Bronchial epithelial cell (primary cell): ENCODE measurements around the gene FBN3. TPM values are rescaled to one million over a fixed set of nuclear protein-coding genes. Genes with fewer than 3 reads are reported as not detected.

Experiments used
- DNase-seq: peaks from one replicate; pipeline ENCODE4 v3.0.0-alpha.2; 2010; ENCODE audit warnings: low read depth
- FAIRE-seq: peaks from 2 replicates; lab custom pipeline; 2011; peaks lifted over from hg19 to GRCh38; lab: Jason Lieb, UNC
- H3K27me3 ChIP-seq: 2 replicates; pipeline ENCODE4 v1.5.1; 2011; ENCODE audit warnings: low read length; ENCODE audit not compliant: control insufficient read depth, insufficient read depth
- H3K36me3 ChIP-seq: 2 replicates; pipeline ENCODE4 v1.5.1; 2011; ENCODE audit warnings: low read length; ENCODE audit not compliant: control insufficient read depth, insufficient read depth
- H3K4me3 ChIP-seq: 2 replicates; pipeline ENCODE4 v1.5.1; 2011; ENCODE audit warnings: mild to moderate bottlenecking, low read depth, low read length, control low read depth
- CTCF ChIP-seq: IDR thresholded peaks from 2 replicates; pipeline ENCODE4 v1.5.1; 2011; ENCODE audit warnings: mild to moderate bottlenecking, moderate library complexity, low read length, control low read depth, inconsistent platforms; ENCODE audit not compliant: insufficient read depth, severe bottlenecking
- total RNA-seq: library from RNA; depleted of rRNA; stranded (reverse); fragments of >200 nt; gene quantifications from 2 replicates; pipeline ENCODE4 v1.2.1, GENCODE V29; 2014

Gene FBN3
- total RNA-seq, 1 donor from 2014 or later: not detected

DNA sequence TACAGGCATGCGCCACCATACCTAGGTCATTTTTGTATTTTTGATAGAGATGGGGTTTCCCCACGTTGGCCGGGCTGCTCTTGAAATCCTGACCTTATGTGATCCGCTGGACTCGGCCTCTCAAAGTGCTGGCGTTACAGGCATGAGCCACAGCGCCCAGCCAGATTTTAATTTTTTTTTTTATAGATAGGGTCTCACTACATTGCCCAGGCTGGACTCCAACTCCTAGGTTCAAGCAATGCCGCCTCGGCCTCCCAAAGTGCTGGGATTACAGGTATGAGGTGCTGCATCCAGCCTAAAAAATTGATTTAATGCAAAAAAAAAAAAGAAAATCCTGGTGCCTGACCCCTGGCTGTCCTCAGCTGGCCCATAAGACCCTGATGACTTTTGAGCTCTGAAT, 34.9 kb upstream of the FBN3 start:
- Histone ChIP-seq H3K4me3 (no peak overlapping the region), H3K36me3 (no peaks in the 10 kb centered on the region), H3K27me3 (no peaks in the 10 kb centered on the region)
- DNase-seq (no peak), FAIRE-seq (no peak)
- no peak for TF ChIP-seq CTCF

DNA sequence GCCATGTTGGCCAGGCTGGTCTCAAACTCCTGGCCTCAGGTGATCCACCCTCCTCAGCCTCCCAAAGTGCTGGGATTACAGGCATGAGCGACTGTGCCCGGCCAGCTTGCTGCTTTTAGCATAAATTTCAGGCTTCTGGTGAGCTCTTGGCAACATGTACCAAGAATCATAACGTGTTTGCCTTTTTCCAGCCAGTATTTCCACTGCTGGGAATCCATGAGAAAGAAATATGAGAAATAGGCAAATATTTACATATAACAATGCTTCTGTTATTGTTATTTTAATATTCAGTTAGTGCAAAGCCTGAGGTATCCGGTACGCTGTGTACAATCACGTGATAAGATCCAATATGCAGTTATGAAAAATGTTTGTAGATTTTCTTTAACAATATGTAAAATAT, 30.6 kb upstream of the FBN3 start:
- DNase-seq (no peak), FAIRE-seq (no peak)
- Histone ChIP-seq H3K27me3 (no peaks in the 10 kb centered on the region), H3K4me3 (no peak overlapping the region), H3K36me3 (no peaks in the 10 kb centered on the region)
- no peak for TF ChIP-seq CTCF

DNA sequence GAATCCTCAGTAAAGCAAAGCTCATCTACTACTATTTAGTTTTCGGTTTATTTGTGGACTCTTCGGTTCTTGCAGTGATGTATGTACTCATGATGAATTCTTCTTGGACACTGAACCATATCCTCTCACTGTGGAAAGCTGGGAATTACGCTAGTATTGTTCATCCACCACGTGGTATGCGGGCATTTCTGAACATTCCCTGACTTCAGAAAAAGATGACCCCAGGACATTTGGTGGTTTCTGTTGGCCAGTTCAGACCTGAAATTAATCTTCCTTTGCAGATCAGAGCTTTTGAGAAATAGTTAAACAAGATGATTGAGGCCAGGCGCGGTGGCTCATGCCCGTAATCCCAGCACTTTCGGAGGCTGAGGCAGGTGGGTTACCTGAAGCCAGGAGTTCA, 25.3 kb upstream of the FBN3 start:
- FAIRE-seq (no peak), DNase-seq (peak; percentile 60)
- TF ChIP-seq CTCF: no peak
- Histone ChIP-seq H3K4me3 (no peak overlapping the region), H3K27me3 (no peaks in the 10 kb centered on the region), H3K36me3 (no peaks in the 10 kb centered on the region)

DNA sequence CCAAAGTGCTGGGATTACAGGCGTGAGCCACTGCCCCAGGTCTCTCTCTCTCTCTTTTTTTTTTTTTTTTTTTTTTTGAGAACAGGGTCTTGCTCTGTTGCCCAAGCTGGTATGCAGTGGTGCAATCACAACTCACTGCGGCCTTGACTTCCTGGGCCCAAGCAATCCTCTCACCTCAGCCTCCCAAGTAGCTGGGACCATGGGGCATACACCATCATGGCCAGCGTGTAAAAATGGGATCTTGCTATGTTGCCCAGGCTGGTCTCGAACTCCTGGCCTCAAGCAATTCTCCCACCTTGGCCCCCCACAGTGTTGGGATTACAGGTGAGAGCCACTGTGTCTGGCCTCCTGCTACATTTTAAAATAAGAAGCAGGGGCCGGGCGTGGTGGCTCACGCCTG, 19.1 kb upstream of the FBN3 start:
- Histone ChIP-seq H3K27me3 (no peaks in the 10 kb centered on the region), H3K4me3 (no peak overlapping the region), H3K36me3 (no peaks in the 10 kb centered on the region)
- no peak for TF ChIP-seq CTCF
- DNase-seq: no peak
- FAIRE-seq: no peak

DNA sequence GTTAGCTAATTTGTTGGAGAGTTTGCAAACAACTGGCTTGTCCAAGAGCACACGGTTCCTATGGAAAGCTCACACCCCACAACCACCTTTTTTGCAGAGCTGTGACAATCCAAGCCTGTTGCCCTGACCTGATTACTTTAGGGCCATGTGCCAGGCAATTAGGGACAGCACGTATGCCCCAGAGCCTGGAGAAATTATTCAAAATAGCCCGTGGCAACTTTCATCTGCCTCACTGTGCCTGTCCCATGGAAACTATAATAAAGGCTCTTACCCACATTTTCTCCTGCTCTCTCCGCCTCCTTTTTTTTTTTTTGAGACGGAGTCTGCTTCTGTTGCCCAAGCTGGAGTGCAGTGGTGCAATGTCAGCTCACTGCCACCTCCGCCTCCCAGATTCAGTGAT, 18.6 kb upstream of the FBN3 start:
- DNase-seq: no peak
- Histone ChIP-seq H3K27me3 (no peaks in the 10 kb centered on the region), H3K36me3 (no peaks in the 10 kb centered on the region), H3K4me3 (no peak overlapping the region)
- FAIRE-seq: no peak
- no peak for TF ChIP-seq CTCF

- peak; percentile 13 for DNase-seq
- no peak for FAIRE-seq
- H3K27me3 ChIP-seq: no peaks in the 10 kb centered on the region
- no peaks in the 10 kb centered on the region for H3K36me3 ChIP-seq
- H3K4me3 ChIP-seq: no peak overlapping the region
- TF ChIP-seq CTCF: no peak
These were observed 14.4 kb upstream of the FBN3 start for GRCh38 chr19:8163759-8164158.
